ENCODE results near the gene ENAH.

DNA sequence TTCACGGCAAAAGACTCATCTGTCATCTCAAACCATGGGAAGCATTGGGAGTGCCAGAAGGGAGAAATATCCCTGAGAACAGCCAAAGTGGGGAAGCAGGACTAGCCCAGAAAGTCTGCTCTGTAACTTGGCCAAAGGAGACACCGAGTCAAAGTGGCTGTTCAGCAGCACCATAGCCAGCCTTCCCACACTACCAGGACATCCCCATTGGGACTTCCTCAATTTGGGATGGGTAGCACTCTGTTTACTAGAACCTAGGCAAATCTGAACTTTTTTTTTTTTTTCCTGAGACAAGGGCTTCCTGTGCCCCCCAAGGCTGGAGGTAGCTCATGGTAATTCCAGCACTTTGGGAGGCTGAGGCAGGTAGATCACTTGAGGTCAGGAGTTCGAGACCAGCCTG, 93.0 kb downstream of the ENAH start:
- TF ChIP-seq EZH2 (IDR thresholded peaks at IDR 0.05; ENCODE audit: insufficient read depth, low read length) = no peak
- TF ChIP-seq CTCF (IDR thresholded peaks at IDR 0.05; ENCODE audit: insufficient read depth, low read depth, low read length) = no peak
